Testis (tissue), 2 donors: ENCODE results near the gene PMF1.

ENCODE experiments used
- POLR2A ChIP-seq: fragments of 450-650 bp; IDR thresholded peaks from one replicate; pipeline ENCODE4 v1.6.1; 2017; ENCODE audit warnings: antibody characterized with exemption, mild to moderate bottlenecking, moderate library complexity
- TF ChIP-seq, protein P1 (sequence below), 3 experiments: fragments of 450-650 bp in 2 of 3; fragments of 200-600 bp in 1 of 3; sonication (generic) in 1 of 3; IDR thresholded peaks; one replicate each; pipeline ENCODE4 v1.5.1; 2016 to 2019; ENCODE audit warnings: antibody characterized with exemption in 3 of 3, mild to moderate bottlenecking in 2 of 3, moderate library complexity in 1 of 3

DNA sequence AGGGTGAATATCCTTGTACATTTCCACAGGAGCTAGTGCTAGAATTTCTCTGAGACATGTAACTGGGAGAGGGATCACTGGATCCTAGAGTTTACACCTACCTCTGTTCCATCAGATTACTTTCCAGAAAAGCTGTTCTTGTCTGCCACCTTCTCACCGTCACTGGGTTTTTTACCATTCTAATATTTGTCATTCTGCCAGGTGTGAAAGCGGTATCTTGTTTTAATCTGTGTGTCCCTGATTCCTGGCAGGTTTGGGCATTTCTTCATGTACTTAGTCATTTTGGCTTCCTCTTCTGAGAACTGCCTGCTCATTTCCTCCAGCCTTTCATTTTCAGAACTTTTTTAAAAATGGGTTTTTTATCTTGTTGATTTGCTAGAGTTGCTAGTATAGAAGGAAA is 5.1 kb downstream of the PMF1 start:
- TF ChIP-seq, protein P1, sequence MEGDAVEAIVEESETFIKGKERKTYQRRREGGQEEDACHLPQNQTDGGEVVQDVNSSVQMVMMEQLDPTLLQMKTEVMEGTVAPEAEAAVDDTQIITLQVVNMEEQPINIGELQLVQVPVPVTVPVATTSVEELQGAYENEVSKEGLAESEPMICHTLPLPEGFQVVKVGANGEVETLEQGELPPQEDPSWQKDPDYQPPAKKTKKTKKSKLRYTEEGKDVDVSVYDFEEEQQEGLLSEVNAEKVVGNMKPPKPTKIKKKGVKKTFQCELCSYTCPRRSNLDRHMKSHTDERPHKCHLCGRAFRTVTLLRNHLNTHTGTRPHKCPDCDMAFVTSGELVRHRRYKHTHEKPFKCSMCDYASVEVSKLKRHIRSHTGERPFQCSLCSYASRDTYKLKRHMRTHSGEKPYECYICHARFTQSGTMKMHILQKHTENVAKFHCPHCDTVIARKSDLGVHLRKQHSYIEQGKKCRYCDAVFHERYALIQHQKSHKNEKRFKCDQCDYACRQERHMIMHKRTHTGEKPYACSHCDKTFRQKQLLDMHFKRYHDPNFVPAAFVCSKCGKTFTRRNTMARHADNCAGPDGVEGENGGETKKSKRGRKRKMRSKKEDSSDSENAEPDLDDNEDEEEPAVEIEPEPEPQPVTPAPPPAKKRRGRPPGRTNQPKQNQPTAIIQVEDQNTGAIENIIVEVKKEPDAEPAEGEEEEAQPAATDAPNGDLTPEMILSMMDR (IDR thresholded peaks at IDR 0.05), result no peak
- TF ChIP-seq POLR2A, result no peak
